IMR-90 (cell line): ENCODE data around the gene FBXO34. TPM values are rescaled to one million over a fixed set of nuclear protein-coding genes. Genes with fewer than 3 reads are reported as not detected.

Experiments
- ATAC-seq: fragments of 200-7000 bp; cut with Tn5 transposase; 2 replicates; pipeline ENCODE4 v1.9.1; 2020; ENCODE audit warnings: low read depth, mild to moderate bottlenecking, moderate library complexity
- BruUV-seq: library from RNA; stranded (reverse); fragments of 400-500 nt; replicated peaks from 2 replicates; lab custom pipeline; 2021; lab: Mats Ljungman, UMichigan
- CTCF ChIA-PET: fragments of 300-600 bp; formaldehyde crosslinking; extraction: SDS; loops from one replicate; lab custom pipeline; 2021; ENCODE audit warnings: antibody characterized with exemption; lab: Yijun Ruan, JAX
- POLR2A ChIA-PET: fragments of 300-600 bp; sonication (Branson Sonifier 250); formaldehyde crosslinking; loops from one replicate; lab custom pipeline; 2022; ENCODE audit warnings: antibody characterized with exemption; ENCODE audit not compliant: unreplicated experiment; lab: Charles Lee
- DNase-seq: peaks from one replicate; pipeline ENCODE4 v3.0.0; 2013
- H2AFZ ChIP-seq: replicated peaks from 2 replicates; pipeline ENCODE3; 2013; ENCODE audit warnings: low read length, mild to moderate bottlenecking; ENCODE audit not compliant: poor library complexity
- H2AK5ac ChIP-seq: 2 replicates; pipeline ENCODE4 v1.6.1; 2013; ENCODE audit warnings: low read depth, low read length, inconsistent platforms
- H2AK9ac ChIP-seq: replicated peaks from 2 replicates; pipeline ENCODE3; 2013; ENCODE audit warnings: mild to moderate bottlenecking, low read depth, low read length, moderate library complexity; ENCODE audit not compliant: poor library complexity
- H2BK120ac ChIP-seq: 2 replicates; pipeline ENCODE4 v1.6.1; 2013; ENCODE audit warnings: low read depth, low read length, inconsistent platforms
- H2BK15ac ChIP-seq: 3 replicates; pipeline ENCODE4 v1.6.1; 2013; ENCODE audit warnings: low read depth, low read length, inconsistent platforms
- H2BK20ac ChIP-seq: 2 replicates; pipeline ENCODE4 v1.6.1; 2013; ENCODE audit warnings: low read depth, mild to moderate bottlenecking, inconsistent platforms, low read length, moderate library complexity
- H2BK5ac ChIP-seq: 2 replicates; pipeline ENCODE4 v1.6.1; 2013; ENCODE audit warnings: mild to moderate bottlenecking, low read depth, low read length, inconsistent platforms; ENCODE audit not compliant: poor library complexity, severe bottlenecking
- H3K14ac ChIP-seq: replicated peaks from 2 replicates; pipeline ENCODE4 v1.6.1; 2013; ENCODE audit warnings: low read depth, low read length, inconsistent platforms
- H3K18ac ChIP-seq: 2 replicates; pipeline ENCODE4 v1.6.1; 2013; ENCODE audit warnings: low read depth, low read length, control low read depth
- H3K23ac ChIP-seq: 2 replicates; pipeline ENCODE4 v1.6.1; 2013; ENCODE audit warnings: low read depth, low read length, inconsistent platforms
- H3K27ac ChIP-seq: 2 replicates; pipeline ENCODE4 v1.5.1; 2013; ENCODE audit warnings: mild to moderate bottlenecking, control low read depth, low read length; ENCODE audit not compliant: insufficient read depth
- H3K27me3 ChIP-seq: 2 replicates; pipeline ENCODE4 v1.6.1; 2013; ENCODE audit warnings: low read length; ENCODE audit not compliant: control insufficient read depth, insufficient read depth
- H3K36me3 ChIP-seq: 2 replicates; pipeline ENCODE4 v1.6.1; 2013; ENCODE audit warnings: low read length, mixed read lengths; ENCODE audit not compliant: control insufficient read depth, insufficient read depth
- H3K4ac ChIP-seq: 2 replicates; pipeline ENCODE4 v1.6.1; 2013; ENCODE audit warnings: low read depth, low read length, inconsistent platforms
- H3K4me1 ChIP-seq: 2 replicates; pipeline ENCODE4 v1.6.1; 2013; ENCODE audit warnings: low read length, mixed read lengths; ENCODE audit not compliant: control insufficient read depth, insufficient read depth
- H3K4me2 ChIP-seq: 2 replicates; pipeline ENCODE4 v1.6.1; 2013; ENCODE audit warnings: low read depth, mild to moderate bottlenecking, control low read depth, low read length, moderate library complexity
- H3K4me3 ChIP-seq: 2 replicates; pipeline ENCODE4 v1.5.1; 2013; ENCODE audit warnings: low read depth, mild to moderate bottlenecking, control low read depth, low read length, moderate library complexity; ENCODE audit not compliant: insufficient read depth
- H3K56ac ChIP-seq: 2 replicates; pipeline ENCODE4 v1.6.1; 2013; ENCODE audit warnings: low read length, inconsistent platforms; ENCODE audit not compliant: insufficient read depth; ENCODE audit errors: extremely low read depth
- H3K79me1 ChIP-seq, 2 experiments: 2 replicates each; pipeline ENCODE4 v1.6.1; 2013; ENCODE audit warnings: low read length in 2 of 2, inconsistent platforms in 1 of 2, low read depth in 1 of 2
- H3K9ac ChIP-seq: 2 replicates; pipeline ENCODE4 v1.6.1; 2013; ENCODE audit warnings: low read depth, low read length, control low read depth
- H3K9me1 ChIP-seq: 2 replicates; pipeline ENCODE4 v1.6.1; 2013; ENCODE audit warnings: low read length, inconsistent platforms; ENCODE audit not compliant: insufficient read depth
- H3K9me3 ChIP-seq: 2 replicates; pipeline ENCODE4 v1.6.1; 2013; ENCODE audit warnings: low read length; ENCODE audit not compliant: control insufficient read depth, insufficient read depth
- H4K20me1 ChIP-seq: 2 replicates; pipeline ENCODE4 v1.6.1; 2013; ENCODE audit warnings: low read length, inconsistent platforms; ENCODE audit not compliant: insufficient read depth
- H4K5ac ChIP-seq: 2 replicates; pipeline ENCODE4 v1.6.1; 2013; ENCODE audit warnings: mild to moderate bottlenecking, low read depth, low read length, control low read depth
- H4K8ac ChIP-seq, 2 experiments: 2 replicates each; pipeline ENCODE4 v1.6.1; 2013; ENCODE audit warnings: low read depth in 2 of 2, low read length in 2 of 2, control low read depth in 1 of 2, inconsistent platforms in 1 of 2
- H4K91ac ChIP-seq: 2 replicates; pipeline ENCODE4 v1.6.1; 2013; ENCODE audit warnings: low read depth, low read length, inconsistent platforms; ENCODE audit not compliant: insufficient read depth
- FOS ChIP-seq: fragments of 150-350 bp; IDR thresholded peaks from 2 replicates; pipeline ENCODE4 v1.6.1; 2016; ENCODE audit warnings: low read depth, low read length
- WGBS, 2 experiments: methylation state at CpG; one replicate each; pipeline versions ENCODE4 v1.1.5 to v1.1.7; 2013; ENCODE audit warnings: missing lambda C conversion rate in 2 of 2; ENCODE audit not compliant: insufficient read length in 1 of 2; ENCODE audit errors: extremely low coverage in 2 of 2; 5-methylcytosine and 5-hydroxymethylcytosine counted together
- dilution Hi-C: fragments of 300-500 bp; cut with HindIII; formaldehyde crosslinking; loops from one replicate; pipeline ENCODE4 v1.14.3; 2018; ENCODE audit warnings: low sequenced_read_pairs; ENCODE audit not compliant: unreplicated experiment
- in situ Hi-C: fragments of 300-500 bp; cut with MboI; formaldehyde crosslinking; loops from 3 replicates; pipeline ENCODE4 v1.14.3; 2019; ENCODE audit warnings: low sequenced_read_pairs, inconsistent platforms, mixed read lengths
- intact Hi-C: fragments of 100-400 bp; cut with micrococcal nuclease; formaldehyde crosslinking; loops from 2 replicates; pipeline ENCODE4 v1.10.0; 2022
- polyA plus RNA-seq, 3 experiments: library from polyadenylated mRNA; depleted of rRNA; stranded (reverse); fragments of >200 nt; gene quantifications; 2 replicates each; pipeline ENCODE4 v1.2.3, GENCODE V29; 2012; ENCODE audit warnings: low replicate concordance in 1 of 3
- total RNA-seq: library from RNA; depleted of rRNA; stranded (reverse); fragments of >200 nt; gene quantifications from 2 replicates; pipeline ENCODE4 v1.2.3, GENCODE V29; 2012

Gene FBXO34
- total and polyA plus RNA-seq, 2 of the 4 experiments (the other 2 are of a cell fraction): 15.4 to 35.1 TPM

DNA sequence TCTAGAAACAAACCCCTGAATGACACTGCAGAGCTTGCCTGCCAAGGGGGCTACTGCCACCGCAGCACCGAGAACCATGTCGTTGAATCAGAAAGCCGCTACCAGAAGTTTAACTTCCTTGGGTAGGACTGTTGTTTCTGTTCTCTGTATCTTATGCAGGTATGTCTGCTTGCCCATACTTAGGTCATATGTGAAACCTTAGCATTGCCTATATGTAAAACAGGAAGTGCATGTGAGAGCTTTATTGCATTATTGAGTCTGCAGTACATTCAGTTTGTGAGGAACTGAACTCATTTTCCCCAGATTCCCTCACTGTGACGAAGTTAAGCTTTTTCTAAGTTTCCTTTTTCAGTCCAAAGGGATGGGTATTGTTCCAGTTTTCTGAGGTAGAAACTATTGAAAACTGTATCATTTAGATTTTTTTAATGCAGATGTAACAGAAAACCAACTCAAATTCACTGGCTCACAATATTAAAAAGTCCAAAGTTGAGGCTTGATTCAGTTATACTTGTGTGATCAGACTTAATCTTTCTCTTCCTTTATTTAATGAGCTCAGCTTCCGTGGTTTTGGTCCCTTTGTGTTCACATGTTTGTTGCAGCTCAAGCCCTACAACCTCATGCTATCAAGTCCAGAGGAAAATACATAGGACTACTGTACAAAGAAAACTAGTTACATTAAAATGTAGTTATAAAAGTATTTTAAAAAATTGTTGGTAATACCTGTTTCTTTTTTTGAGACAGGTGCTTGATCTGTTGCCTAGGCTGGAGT lies 6.9 kb downstream of the FBXO34 start:
- 100% methylated on average over 1 of the region's 6 CpGs; no CpG with 5 or more reads in 1 of the 2 experiments for WGBS, 2 experiments
- Histone ChIP-seq H3K9me3 (no peaks in the 10 kb centered on the region), H3K18ac (no peak overlapping the region), H3K4me1 (peaks cover 2% of the 10 kb centered on the region), H2BK120ac (no peak overlapping the region), H4K91ac (no peak overlapping the region), H3K27me3 (no peaks in the 10 kb centered on the region), H2AK9ac (no peak overlapping the region), H2AK5ac (no peak overlapping the region), H3K14ac (no peak overlapping the region), H2BK20ac (no peak overlapping the region), H3K4ac (no peak overlapping the region), H3K4me3 (no peak overlapping the region), H3K27ac (no peak overlapping the region), H3K9ac (no peak overlapping the region), H3K23ac (no peak overlapping the region), H2BK15ac (no peak overlapping the region), H3K79me1 (peaks cover 25 to 77% of the 10 kb centered on the region in 2 experiments), H2AFZ (no peak overlapping the region), H3K56ac (no peak overlapping the region; the same call in 1 of the 2 replicates), H4K8ac (no peak overlapping the region), H4K20me1 (peaks cover 61% of the 10 kb centered on the region; the same call in 1 of the 2 replicates), H3K36me3 (peaks cover 1% of the 10 kb centered on the region), H3K4me2 (peak overlapping the region; percentile 12; the same call in 1 of the 2 replicates), H4K5ac (no peak overlapping the region), H2BK5ac (no peak overlapping the region), H3K9me1 (peaks cover 8% of the 10 kb centered on the region)
- dilution Hi-C loops: no loop called here
- intact Hi-C loops: no loop called here
- TF ChIP-seq FOS: no peak
- ChIA-PET CTCF (interaction anchor here (0.6 to 0.7 kb wide), 3 partner anchors 14 to 481 kb away, joined by 3 to 11 read pairs (median 4); no protein-coding TSS in a partner anchor), POLR2A (no interaction called here)
- BruUV-seq: no TSS peak
- in situ Hi-C loops: no loop called here
- ATAC-seq (no peak), DNase-seq (no peak)
